Stimulated activated CD8-positive, alpha-beta memory T cell treated with anti-CD3 and anti-CD28 coated beads, Interleukin-2, amount 100 ng/mL, for 1 hour (primary cell): ENCODE measurements around the gene EYA2.
"Not testable (repeated sequence)": the region's sequence is repeated elsewhere in the genome, so short reads cannot be mapped to it uniquely, and the experiment has no call there.

Source experiments
- DNase-seq, 2 donors: peaks; one replicate each; pipeline ENCODE4 v3.0.0-alpha.2; 2020; ENCODE audit warnings: low read depth in 2 of 2

EYA2 gene

DNA sequence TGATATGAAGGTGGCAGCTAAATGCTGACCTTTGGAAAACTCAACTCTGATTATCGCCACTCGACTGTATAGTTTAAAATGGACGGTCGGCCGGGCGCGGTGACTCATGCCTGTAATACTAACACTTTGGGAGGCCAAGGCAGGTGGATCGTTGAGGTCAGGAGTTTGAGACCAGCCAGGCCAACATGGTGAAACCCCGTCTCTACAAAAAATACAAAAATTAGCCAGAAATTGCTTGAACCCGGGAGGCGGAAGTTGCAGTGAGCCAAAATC, 310.1 kb downstream of the EYA2 start:
- DNase-seq: not testable (repeated sequence)

DNA sequence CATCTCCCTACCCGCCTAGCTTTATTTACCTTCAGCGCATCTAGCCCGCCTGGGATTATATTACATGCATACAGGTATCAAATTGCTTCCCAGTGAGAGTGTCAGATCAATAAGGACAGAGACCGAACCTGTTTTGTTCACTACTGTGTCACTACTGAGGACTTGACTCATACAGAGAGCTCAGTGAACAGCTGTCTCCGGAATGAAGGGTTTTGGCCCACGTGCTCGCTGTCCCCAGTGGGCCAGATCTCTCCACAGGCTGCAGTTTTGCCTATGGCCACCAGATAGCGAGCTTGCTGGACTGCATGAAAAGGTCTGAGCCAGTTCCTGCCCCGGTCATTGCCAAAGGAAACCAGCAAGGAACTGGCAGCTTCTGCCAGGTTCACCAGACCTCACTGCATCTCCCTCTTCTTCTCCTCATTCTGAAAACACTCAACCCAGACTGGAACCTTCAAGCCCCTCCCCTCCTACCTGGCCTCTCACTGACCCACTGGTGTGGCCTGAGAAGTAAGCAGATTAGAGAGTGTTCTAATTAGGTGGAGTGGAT, 311.0 kb downstream of the EYA2 start:
- DNase-seq: peak in 1 of 2 donors; percentile 7

- DNase-seq: not testable (repeated sequence)
These were observed 311.9 kb downstream of the EYA2 start for GRCh38 chr20:47206552-47206951.

- no peak for DNase-seq
These were observed 312.5 kb downstream of the EYA2 start for GRCh38 chr20:47206962-47207641.

- no peak for DNase-seq
These were observed 314.0 kb downstream of the EYA2 start for GRCh38 chr20:47208534-47209174.

DNA sequence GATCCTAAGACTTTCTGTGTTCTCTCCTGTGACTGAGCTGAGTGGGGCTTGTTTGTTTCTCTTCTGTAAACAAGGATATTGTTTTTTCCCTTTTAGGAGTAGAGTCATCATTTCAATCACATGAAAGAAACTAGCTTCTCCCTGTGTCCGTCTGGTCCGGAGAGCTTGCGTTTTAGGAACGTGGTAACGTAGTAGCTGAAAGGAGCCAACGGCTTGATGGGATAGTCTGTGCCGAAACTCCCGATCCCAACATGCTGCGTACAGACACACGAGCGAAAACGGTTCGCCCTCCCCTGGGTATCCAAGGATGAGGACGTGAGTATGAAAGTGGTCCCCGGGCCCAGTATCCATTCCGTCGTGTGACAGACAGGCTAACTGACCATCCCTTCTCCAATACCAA, 315.3 kb downstream of the EYA2 start:
- no peak for DNase-seq

GRCh38 chr20:47210470-47210869, 315.8 kb downstream of the EYA2 start:
- DNase-seq: no peak

DNA sequence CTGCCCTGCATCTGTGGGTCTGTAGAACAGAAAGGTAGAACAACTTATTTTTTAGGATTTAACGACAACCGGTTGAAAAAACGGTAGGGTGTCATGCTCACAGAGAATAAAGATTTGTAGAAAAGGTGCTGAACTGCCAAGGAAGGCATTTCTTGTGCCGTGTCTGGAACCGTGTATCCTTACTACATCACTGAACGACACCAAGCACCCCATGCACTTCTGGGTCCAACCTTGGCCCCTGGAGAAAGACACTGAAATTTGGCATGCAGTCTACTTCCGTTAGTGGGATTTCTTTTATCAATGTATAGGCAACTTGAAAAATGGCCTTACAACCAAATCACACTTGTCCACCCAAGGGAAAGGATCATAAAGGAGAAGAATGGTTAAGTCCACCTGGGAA, 316.4 kb downstream of the EYA2 start:
- no peak for DNase-seq

DNA sequence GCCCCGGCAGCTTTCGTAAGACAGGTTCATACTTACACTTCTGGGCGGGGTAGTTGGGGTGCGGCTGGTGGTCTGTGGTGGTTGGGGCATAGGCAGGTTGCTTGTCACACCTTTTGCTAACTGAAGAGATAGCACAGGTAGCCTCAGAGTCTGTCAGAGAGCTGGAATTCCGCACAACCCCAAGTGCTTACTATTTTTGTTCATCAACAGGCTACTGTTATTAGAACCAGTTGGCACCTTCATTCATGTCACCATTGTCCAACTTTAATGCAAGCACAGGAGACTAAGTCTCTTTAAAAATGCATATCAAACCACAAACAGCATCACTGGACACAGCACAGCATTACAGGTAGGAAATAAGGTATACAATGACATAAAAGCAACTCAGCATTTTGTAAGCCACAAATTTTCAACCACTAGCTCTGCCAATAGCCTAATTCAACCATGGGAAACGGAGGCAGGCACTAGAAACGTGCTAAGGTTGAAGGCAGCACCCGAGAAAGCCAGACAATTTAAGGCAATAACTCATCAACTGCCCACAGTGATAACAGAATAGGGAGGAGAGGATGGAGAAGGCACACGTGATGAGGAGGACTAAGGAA, 318.1 kb downstream of the EYA2 start:
- no peak for DNase-seq

DNA sequence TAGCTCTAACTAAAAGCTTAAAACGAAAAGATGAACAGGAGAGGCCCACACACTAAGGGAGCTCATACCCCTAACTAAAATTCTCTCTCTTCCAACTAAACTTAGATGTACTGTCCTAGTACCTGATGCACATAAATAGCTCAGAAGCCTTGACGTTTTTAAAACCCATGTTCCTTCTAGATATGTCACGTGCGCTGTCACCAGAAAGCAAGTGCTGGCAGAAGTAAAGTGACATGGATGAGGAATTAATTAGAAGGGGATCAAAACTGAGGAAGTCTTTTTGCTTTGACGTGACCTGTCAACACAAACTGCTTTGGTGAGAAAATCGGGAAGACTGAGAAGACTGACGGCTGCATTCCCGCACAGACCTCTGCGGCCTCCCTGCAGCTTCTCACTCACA, 319.3 kb downstream of the EYA2 start:
- DNase-seq: no peak

- no peak for DNase-seq
These were observed 321.2 kb downstream of the EYA2 start for GRCh38 chr20:47215653-47216397.

GRCh38 chr20:47216819-47217410, 322.3 kb downstream of the EYA2 start:
- DNase-seq: no peak

- no peak for DNase-seq
These were observed 323.1 kb downstream of the EYA2 start for GRCh38 chr20:47217482-47218446.

DNA sequence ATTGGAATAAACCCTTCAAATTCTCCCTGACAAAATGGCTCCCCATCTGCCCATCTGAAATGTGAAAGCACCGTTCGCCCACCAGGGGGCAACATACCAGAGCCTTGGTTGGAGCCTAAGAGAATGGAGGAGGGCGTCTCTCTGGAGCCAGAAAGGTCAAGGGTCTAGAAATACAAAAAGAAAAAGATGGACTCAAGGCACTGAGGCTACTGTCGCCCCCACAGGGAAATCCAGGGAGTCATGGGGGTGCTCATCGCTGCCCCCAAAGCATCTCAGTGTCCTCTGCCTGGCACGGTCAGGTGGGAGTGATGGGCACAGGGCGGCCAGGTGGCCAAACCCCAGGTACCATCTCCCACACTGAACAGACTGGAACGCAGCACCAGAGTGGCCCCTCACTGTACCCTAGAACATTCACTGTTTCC, 325.5 kb downstream of the EYA2 start:
- peak; percentile 14 to 15 for DNase-seq

DNA sequence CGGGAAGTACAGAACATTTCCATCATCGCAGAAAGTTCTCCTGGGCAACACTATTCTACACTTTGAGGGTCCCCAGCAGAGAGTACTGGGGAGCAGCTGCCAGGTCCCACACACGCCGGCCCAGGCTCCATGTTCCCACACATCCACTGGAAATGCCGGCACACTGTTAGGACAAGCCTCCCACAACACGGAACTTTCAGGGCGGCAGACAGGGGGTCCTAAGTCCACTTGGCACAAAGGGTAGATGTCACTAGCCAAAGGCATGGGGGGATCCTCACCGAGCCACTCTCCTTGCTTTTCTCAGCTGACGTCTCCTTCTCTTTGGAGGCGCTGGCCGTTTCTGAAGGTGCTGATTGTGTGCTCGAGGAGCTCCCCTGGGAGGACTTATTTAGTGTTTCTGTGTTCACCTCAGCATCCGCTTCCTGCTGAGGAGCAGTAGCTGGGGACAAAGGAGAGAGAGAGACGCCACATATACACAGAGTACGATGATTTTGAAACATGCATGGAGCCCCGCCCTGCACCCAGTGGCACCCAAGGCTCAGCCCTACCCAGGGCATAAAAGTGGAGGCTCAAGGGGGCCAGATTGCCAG, 326.5 kb downstream of the EYA2 start:
- DNase-seq: no peak

GRCh38 chr20:47222468-47223119, 328.0 kb downstream of the EYA2 start:
- no peak for DNase-seq

DNA sequence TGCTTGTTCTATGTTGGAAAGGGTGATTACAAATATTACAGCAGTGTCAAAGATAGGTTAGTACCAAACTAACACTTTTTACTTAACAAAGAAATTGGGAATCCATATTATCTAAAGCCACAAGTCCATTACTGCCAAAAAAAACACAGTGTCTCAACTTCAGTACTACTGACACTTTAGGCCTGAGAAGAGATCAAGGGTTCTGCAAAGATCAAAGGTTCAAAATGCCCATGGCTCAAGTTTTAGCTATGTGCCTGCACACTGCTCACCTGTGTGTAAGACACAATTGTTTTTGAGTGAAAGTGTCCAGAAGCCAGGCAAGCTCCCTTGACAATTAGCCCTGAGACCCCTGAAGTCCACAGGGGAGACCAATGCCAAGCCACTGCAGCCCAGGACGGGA, 329.3 kb downstream of the EYA2 start:
- DNase-seq: no peak

DNA sequence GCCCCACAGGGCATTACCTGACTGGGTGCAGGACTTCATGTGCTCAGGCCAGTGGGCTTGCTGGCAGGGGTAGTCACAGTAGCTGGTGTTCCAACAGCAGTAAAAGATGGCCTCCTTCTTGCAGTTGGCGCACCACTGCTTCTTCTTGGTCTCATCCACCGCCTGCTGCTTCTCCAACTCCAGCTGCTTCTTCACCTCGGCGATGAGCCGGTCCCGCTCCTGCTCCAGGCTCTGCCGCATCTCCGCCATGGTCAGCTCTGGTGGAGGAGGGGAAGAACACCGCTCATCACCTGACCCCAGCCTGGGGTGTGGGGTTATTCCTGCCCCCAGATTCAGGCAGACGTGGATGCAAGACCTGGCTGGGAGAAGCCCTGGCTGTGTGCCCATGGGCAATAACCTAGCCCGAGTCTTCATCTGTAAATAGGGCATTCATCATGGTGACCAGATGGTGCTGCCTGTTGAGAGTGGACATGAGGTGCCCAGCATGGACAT, 329.7 kb downstream of the EYA2 start:
- DNase-seq: no peak

DNA sequence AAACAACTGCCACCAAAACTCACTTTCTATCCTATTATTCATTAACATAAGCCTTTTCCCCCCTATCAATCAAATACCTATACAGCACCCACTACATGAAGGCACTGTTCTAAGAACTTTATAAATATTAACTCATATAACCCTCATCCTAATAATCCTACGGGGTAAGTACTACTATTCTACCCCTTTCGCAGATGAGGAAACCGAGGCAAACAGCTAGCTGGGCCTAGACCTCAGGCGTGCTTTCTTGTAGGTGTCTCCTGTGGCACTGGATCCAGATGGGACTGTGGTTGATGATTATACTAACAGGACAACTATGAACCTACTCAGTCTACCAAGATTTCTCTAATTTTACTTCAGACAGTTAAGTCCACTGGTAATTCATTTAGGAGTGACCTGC, 330.2 kb downstream of the EYA2 start:
- DNase-seq: no peak

GRCh38 chr20:47225458-47225857, 330.8 kb downstream of the EYA2 start:
- no peak for DNase-seq
